ENCODE results near the gene PPP1R9A. TPM values are rescaled to one million over a fixed set of nuclear protein-coding genes. Genes with fewer than 3 reads are reported as not detected.

PPP1R9A gene
- polyA plus RNA-seq, 3 donors: not detected

GRCh38 chr7:94882891-94883290, 24.5 kb upstream of the PPP1R9A start:
- peaks cover 8 to 12% of the 10 kb centered on the region in 2 donors for H3K9me3 ChIP-seq (replicated peaks in 1 of 2; ENCODE audit: control insufficient read depth in 1 of 2, insufficient read depth in 1 of 2, low read length in 2 of 2)
- H3K36me3 ChIP-seq (replicated peaks in 1 of 2; ENCODE audit: control insufficient read depth in 1 of 2, insufficient read depth in 2 of 2, low read length in 2 of 2): no peaks in the 10 kb centered on the region
- H3K27ac ChIP-seq (ENCODE audit: low read depth in 1 of 2, low read length in 2 of 2): no peak overlapping the region
- H3K4me1 Mint-ChIP-seq: no peaks in the 10 kb centered on the region
- H3K27me3 ChIP-seq (ENCODE audit: control insufficient read depth in 2 of 2, insufficient read depth in 2 of 2, low read length in 2 of 2): no peaks in the 10 kb centered on the region
- intact Hi-C loops (cut with micrococcal nuclease): no loop called here
- H3K27ac Mint-ChIP-seq: no peak overlapping the region
- H3K27me3 Mint-ChIP-seq (ENCODE audit: low read depth in 3 of 3): no peaks in the 10 kb centered on the region
- H3K79me2 ChIP-seq (ENCODE audit: insufficient read depth, low read length): no peaks in the 10 kb centered on the region
- peaks cover 6 to 22% (median 11%) of the 10 kb centered on the region in 7 donors for H3K9me3 Mint-ChIP-seq
- no peaks in the 10 kb centered on the region for H3K4me1 ChIP-seq (ENCODE audit: control insufficient read depth in 1 of 2, insufficient read depth in 2 of 2, low read length in 2 of 2)
- H3K36me3 Mint-ChIP-seq: no peaks in the 10 kb centered on the region
- WGBS (ENCODE audit: insufficient coverage): no CpG with 5 or more reads among the region's 2 CpGs
- H4K20me1 ChIP-seq (ENCODE audit: insufficient read depth, low read length): no peaks in the 10 kb centered on the region
- no peak overlapping the region for H3K4me3 Mint-ChIP-seq
- no peak overlapping the region for H2AFZ ChIP-seq (ENCODE audit: insufficient read depth, low read depth, low read length, poor library complexity, severe bottlenecking)
- H3K4me3 ChIP-seq (replicated peaks in 1 of 3; ENCODE audit: low read depth in 2 of 3, low read length in 3 of 3): no peak overlapping the region
- H3K9ac ChIP-seq (ENCODE audit: insufficient read depth, low read length, poor library complexity, severe bottlenecking): no peak overlapping the region
- no peak for TF ChIP-seq CTCF (IDR thresholded peaks at IDR 0.05)
- no peak for DNase-seq
- no peak overlapping the region for H3K4me2 ChIP-seq (replicated peaks; ENCODE audit: extremely low read depth, low read length, poor library complexity, severe bottlenecking)

GRCh38 chr7:94883616-94884015, 23.8 kb upstream of the PPP1R9A start:
- Histone ChIP-seq H3K27ac (ENCODE audit: low read depth in 1 of 2, low read length in 2 of 2) (no peak overlapping the region), H3K27me3 (ENCODE audit: control insufficient read depth in 2 of 2, insufficient read depth in 2 of 2, low read length in 2 of 2) (no peaks in the 10 kb centered on the region), H4K20me1 (ENCODE audit: insufficient read depth, low read length) (no peaks in the 10 kb centered on the region), H3K9ac (ENCODE audit: insufficient read depth, low read length, poor library complexity, severe bottlenecking) (no peak overlapping the region), H3K4me2 (replicated peaks; ENCODE audit: extremely low read depth, low read length, poor library complexity, severe bottlenecking) (no peak overlapping the region), H2AFZ (ENCODE audit: insufficient read depth, low read depth, low read length, poor library complexity, severe bottlenecking) (no peak overlapping the region), H3K4me1 (ENCODE audit: control insufficient read depth in 1 of 2, insufficient read depth in 2 of 2, low read length in 2 of 2) (no peaks in the 10 kb centered on the region), H3K4me3 (replicated peaks in 1 of 3; ENCODE audit: low read depth in 2 of 3, low read length in 3 of 3) (no peak overlapping the region), H3K9me3 (replicated peaks in 1 of 2; ENCODE audit: control insufficient read depth in 1 of 2, insufficient read depth in 1 of 2, low read length in 2 of 2) (peaks cover under 1 to 5% of the 10 kb centered on the region in 2 donors), H3K79me2 (ENCODE audit: insufficient read depth, low read length) (no peaks in the 10 kb centered on the region), H3K36me3 (replicated peaks in 1 of 2; ENCODE audit: control insufficient read depth in 1 of 2, insufficient read depth in 2 of 2, low read length in 2 of 2) (no peaks in the 10 kb centered on the region)
- Mint-ChIP-seq H3K27ac (no peak overlapping the region), H3K36me3 (no peaks in the 10 kb centered on the region), H3K9me3 (peaks cover 5 to 15% (median 7%) of the 10 kb centered on the region in 7 donors), H3K4me3 (no peak overlapping the region), H3K27me3 (ENCODE audit: low read depth in 3 of 3) (no peaks in the 10 kb centered on the region), H3K4me1 (no peaks in the 10 kb centered on the region)
- intact Hi-C loops (cut with micrococcal nuclease): no loop called here
- DNase-seq: no peak
- no CpG with 5 or more reads among the region's 1 CpG for WGBS (ENCODE audit: insufficient coverage)
- TF ChIP-seq CTCF (IDR thresholded peaks at IDR 0.05): no peak
